Mesodermal cell (in vitro differentiated cells): ENCODE results near the gene GRK3.
"Not testable (repeated sequence)": the region's sequence is repeated elsewhere in the genome, so short reads cannot be mapped to it uniquely, and the experiment has no call there.

Experiments used
- H3K27ac ChIP-seq: 2 replicates; pipeline ENCODE4 v1.7.0; 2013; ENCODE audit warnings: mild to moderate bottlenecking, low read depth, low read length, moderate library complexity; ENCODE audit not compliant: severe bottlenecking
- H3K36me3 ChIP-seq: 2 replicates; pipeline ENCODE4 v1.7.1; 2013; ENCODE audit warnings: mild to moderate bottlenecking, low read length, moderate library complexity; ENCODE audit not compliant: control insufficient read depth, insufficient read depth
- H3K4me1 ChIP-seq: one replicate; pipeline ENCODE4 v1.7.1; 2013; ENCODE audit warnings: mild to moderate bottlenecking, low read length; ENCODE audit not compliant: insufficient read depth, control insufficient read depth, poor library complexity, severe bottlenecking
- H3K4me3 ChIP-seq: 2 replicates; pipeline ENCODE4 v1.7.0; 2013; ENCODE audit warnings: low read length, control low read depth, mild to moderate bottlenecking; ENCODE audit not compliant: insufficient read depth, poor library complexity, severe bottlenecking; ENCODE audit errors: extremely low read depth
- H3K9me3 ChIP-seq: 2 replicates; pipeline ENCODE4 v1.7.1; 2013; ENCODE audit warnings: mild to moderate bottlenecking, low read length, moderate library complexity; ENCODE audit not compliant: control insufficient read depth
- WGBS, 2 experiments: methylation state at CpG; one replicate each; pipeline ENCODE4 v1.1.5; 2013; ENCODE audit warnings: missing lambda C conversion rate in 2 of 2; ENCODE audit not compliant: insufficient coverage in 2 of 2; 5-methylcytosine and 5-hydroxymethylcytosine counted together

The GRK3 gene

DNA sequence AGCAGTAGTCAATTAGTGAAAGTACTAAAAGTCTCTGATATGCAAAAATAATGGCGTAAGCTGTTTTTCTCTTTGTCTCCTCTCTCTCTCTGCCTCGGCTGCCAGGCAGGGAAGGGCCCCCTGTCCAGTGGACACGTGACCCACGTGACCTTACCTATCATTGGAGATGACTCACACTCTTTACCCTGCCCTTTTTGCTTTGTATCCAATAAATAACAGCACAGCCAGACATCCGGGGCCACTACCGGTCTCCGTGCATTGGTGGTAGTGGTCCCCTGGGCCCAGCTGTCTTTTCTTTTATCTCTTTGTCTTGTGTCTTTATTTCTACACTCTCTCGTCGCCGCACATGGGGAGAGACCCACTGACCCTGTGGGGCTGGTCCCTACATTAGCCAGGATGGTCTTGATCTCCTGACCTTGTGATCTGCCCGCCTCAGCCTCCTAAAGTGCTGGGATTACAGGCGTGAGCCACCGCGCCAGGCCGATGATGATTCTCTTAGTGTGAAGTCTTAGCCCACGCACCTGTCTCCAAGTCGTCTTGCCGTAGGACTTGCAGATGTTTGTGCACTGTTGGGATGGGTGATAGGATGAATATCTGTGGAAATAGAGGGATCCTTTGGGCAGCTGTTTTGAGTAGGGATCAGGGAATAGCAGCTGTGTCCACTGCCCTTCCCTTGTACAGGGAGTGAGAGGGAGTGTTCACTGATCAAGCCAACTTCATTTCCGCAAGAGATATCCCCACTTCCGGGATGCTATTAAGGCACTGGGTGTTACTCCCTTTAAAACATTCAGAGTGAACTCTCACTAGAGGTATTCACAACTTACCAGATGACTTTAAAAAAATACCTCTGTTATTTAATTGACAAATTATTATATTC lies 61.5 kb downstream of the GRK3 start:
- not testable (repeated sequence) for H3K9me3 ChIP-seq, H3K36me3 ChIP-seq, H3K27ac ChIP-seq, H3K4me3 ChIP-seq
- 87 to 91% methylated on average over 17 to 18 of the region's 20 CpGs for WGBS, 2 experiments
- peaks cover 11% of the 10 kb centered on the region for H3K4me1 ChIP-seq

- Histone ChIP-seq H3K27ac (no peak overlapping the region), H3K9me3 (no peaks in the 10 kb centered on the region), H3K4me1 (peaks cover 11% of the 10 kb centered on the region), H3K36me3 (no peaks in the 10 kb centered on the region), H3K4me3 (no peak overlapping the region)
- 96% methylated on average over 4 of the region's 4 CpGs; no CpG with 5 or more reads in 1 of the 2 experiments for WGBS, 2 experiments
These were observed 62.1 kb downstream of the GRK3 start for GRCh38 chr22:25626624-25626990.

DNA sequence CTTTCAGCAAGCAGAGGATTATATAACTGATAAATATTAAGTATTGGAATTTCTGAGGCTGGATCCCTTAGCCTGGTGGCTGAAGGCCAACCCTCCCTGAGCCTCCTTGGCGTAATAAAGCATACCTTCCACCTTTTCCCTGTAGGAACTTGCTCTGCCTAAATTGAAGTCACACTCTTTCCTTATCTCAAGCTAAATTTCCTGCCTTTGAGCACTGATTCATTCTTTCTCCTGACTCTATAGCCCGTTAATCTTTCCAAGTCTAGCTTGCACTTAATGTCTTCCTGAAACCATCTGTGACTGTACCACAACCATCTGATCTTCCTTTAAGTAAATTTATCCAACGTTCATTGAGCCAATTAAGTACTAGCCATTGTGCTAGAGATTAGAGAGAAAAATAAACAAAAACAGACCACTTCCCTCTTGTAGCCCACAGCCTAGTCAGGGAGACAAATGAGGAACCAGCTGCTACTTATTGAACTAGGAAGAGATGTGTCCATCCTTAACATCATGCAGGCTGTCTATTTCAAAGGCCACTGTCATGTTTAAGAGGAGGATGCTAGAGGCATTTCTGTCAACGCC lies 62.9 kb downstream of the GRK3 start:
- 81% methylated on average over 3 to 4 of the region's 4 CpGs for WGBS, 2 experiments
- H3K27ac ChIP-seq, result no peak overlapping the region
- H3K4me1 ChIP-seq, result peaks cover 11% of the 10 kb centered on the region
- H3K36me3 ChIP-seq, result no peaks in the 10 kb centered on the region
- no peak overlapping the region for H3K4me3 ChIP-seq
- no peaks in the 10 kb centered on the region for H3K9me3 ChIP-seq

DNA sequence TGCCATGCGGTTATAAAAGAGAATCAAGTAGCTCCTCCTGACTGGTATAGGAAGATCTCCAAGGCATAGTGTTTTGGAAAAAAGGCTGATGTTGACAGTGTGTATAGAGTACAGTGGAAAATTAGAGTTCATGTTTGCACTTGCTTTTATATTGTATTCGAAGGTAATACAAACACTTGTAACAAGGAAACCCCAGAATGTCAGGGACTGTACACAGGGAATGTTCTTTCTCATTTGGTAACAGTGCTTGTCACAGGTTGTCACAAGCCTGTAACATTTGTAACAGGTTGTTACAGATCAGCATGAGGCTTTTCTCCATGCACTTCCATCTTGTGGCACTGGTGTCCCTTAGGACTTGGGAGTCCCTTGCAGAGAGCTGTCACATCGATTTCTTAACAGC lies 64.0 kb downstream of the GRK3 start:
- Histone ChIP-seq H3K36me3 (no peaks in the 10 kb centered on the region), H3K4me1 (peaks cover 11% of the 10 kb centered on the region), H3K27ac (no peak overlapping the region), H3K9me3 (no peaks in the 10 kb centered on the region), H3K4me3 (no peak overlapping the region)
- 87 to 100% methylated on average over 3 of the region's 3 CpGs for WGBS, 2 experiments

- WGBS, 2 experiments, result no CpG with 5 or more reads among the region's 2 CpGs
- H3K9me3 ChIP-seq, result no peaks in the 10 kb centered on the region
- H3K4me1 ChIP-seq, result peaks cover 11% of the 10 kb centered on the region
- no peak overlapping the region for H3K4me3 ChIP-seq
- no peak overlapping the region for H3K27ac ChIP-seq
- H3K36me3 ChIP-seq, result no peaks in the 10 kb centered on the region
These were observed 65.1 kb downstream of the GRK3 start for GRCh38 chr22:25629613-25630012.

- no peaks in the 10 kb centered on the region for H3K36me3 ChIP-seq
- no peaks in the 10 kb centered on the region for H3K9me3 ChIP-seq
- H3K4me3 ChIP-seq, result no peak overlapping the region
- WGBS, 2 experiments, result 81 to 83% methylated on average over 2 to 3 of the region's 5 CpGs
- H3K4me1 ChIP-seq, result peaks cover 11% of the 10 kb centered on the region
- H3K27ac ChIP-seq, result no peak overlapping the region
These were observed 66.0 kb downstream of the GRK3 start for GRCh38 chr22:25630447-25630846.

GRCh38 chr22:25636323-25636722 lies 71.8 kb downstream of the GRK3 start:
- Histone ChIP-seq H3K36me3 (no peaks in the 10 kb centered on the region), H3K27ac (no peak overlapping the region), H3K4me1 (no peaks in the 10 kb centered on the region), H3K9me3 (no peaks in the 10 kb centered on the region), H3K4me3 (no peak overlapping the region)
- WGBS, 2 experiments, result no CpG with 5 or more reads among the region's 2 CpGs

GRCh38 chr22:25637032-25637431 lies 72.6 kb downstream of the GRK3 start:
- H3K4me3 ChIP-seq, result no peak overlapping the region
- WGBS, 2 experiments, result 100% methylated on average over 1 of the region's 2 CpGs
- H3K9me3 ChIP-seq, result no peaks in the 10 kb centered on the region

GRCh38 chr22:25637672-25638071 lies 73.2 kb downstream of the GRK3 start:
- WGBS, 2 experiments, result 84 to 94% methylated on average over 4 of the region's 4 CpGs
- no peak overlapping the region for H3K4me3 ChIP-seq
- H3K9me3 ChIP-seq, result no peaks in the 10 kb centered on the region
- H3K4me1 ChIP-seq, result no peaks in the 10 kb centered on the region
- no peak overlapping the region for H3K27ac ChIP-seq
- no peaks in the 10 kb centered on the region for H3K36me3 ChIP-seq

More at GRCh38 chr22:25637032-25637431, 72.6 kb downstream of the GRK3 start:
- H3K27ac ChIP-seq, result no peak overlapping the region
- no peaks in the 10 kb centered on the region for H3K4me1 ChIP-seq
- H3K36me3 ChIP-seq, result no peaks in the 10 kb centered on the region

GRCh38 chr22:25638638-25639037 lies 74.2 kb downstream of the GRK3 start:
- no peak overlapping the region for H3K27ac ChIP-seq
- H3K9me3 ChIP-seq, result no peaks in the 10 kb centered on the region
- 100% methylated on average over 1 of the region's 1 CpG; no CpG with 5 or more reads in 1 of the 2 experiments for WGBS, 2 experiments
- H3K4me3 ChIP-seq, result no peak overlapping the region
- H3K36me3 ChIP-seq, result no peaks in the 10 kb centered on the region
- no peaks in the 10 kb centered on the region for H3K4me1 ChIP-seq

GRCh38 chr22:25641650-25642049 lies 77.2 kb downstream of the GRK3 start:
- Histone ChIP-seq H3K4me3 (no peak overlapping the region), H3K9me3 (no peaks in the 10 kb centered on the region), H3K36me3 (no peaks in the 10 kb centered on the region), H3K4me1 (no peaks in the 10 kb centered on the region), H3K27ac (no peak overlapping the region)
- 79 to 100% methylated on average over 1 of the region's 2 CpGs for WGBS, 2 experiments
